Measurements from ENCODE around the gene SPATA9. TPM values are rescaled to one million over a fixed set of nuclear protein-coding genes. Genes with fewer than 3 reads are reported as not detected.
"Not testable (repeated sequence)": the region's sequence is repeated elsewhere in the genome, so short reads cannot be mapped to it uniquely, and the experiment has no call there.

Gene SPATA9
- total and polyA plus RNA-seq, 2 of the 13 experiments (the other 11 are each of a cell fraction or from before 2014, with no cell fraction given) = not detected

DNA sequence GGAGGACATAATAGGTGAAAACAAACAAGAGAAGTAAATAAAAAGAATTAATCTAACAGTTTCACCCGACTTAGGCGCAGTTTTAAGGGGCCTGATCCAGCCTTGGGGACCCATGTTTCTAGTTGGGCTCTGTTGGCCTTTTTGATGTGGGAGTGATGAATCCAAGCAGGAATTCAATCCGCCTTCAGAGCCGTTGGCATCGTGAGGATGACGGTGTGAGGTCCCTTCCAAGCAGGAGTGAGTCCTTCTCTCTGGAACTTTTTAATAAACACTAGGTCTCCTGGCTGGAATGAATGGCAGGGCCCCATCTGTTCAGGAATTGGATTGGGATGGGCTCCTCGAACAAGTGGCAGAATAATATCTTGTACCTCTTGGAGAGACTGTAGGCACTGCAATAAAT lies 26.1 kb upstream of the SPATA9 start:
- no peak for TF ChIP-seq HMG20A (CRISPR knock-in tag; IDR thresholded peaks at IDR 0.05; ENCODE audit: borderline replicate concordance)
- TF ChIP-seq CHD2 (IDR thresholded peaks at IDR 0.05; ENCODE audit: low read depth, low read length) = no peak
- TF ChIP-seq, protein P1, sequence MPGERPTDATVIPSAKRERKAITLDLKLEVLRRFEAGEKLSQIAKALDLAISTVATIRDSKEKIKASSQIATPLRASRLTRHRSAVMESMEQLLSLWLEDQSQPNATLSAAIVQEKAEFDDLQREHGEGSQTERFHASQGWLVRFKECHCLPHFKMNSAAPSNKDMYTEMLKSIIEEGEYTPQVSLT (CRISPR knock-in tag; IDR thresholded peaks at IDR 0.05; ENCODE audit: borderline replicate concordance, low read depth) = no peak
- TF ChIP-seq, protein P2, sequence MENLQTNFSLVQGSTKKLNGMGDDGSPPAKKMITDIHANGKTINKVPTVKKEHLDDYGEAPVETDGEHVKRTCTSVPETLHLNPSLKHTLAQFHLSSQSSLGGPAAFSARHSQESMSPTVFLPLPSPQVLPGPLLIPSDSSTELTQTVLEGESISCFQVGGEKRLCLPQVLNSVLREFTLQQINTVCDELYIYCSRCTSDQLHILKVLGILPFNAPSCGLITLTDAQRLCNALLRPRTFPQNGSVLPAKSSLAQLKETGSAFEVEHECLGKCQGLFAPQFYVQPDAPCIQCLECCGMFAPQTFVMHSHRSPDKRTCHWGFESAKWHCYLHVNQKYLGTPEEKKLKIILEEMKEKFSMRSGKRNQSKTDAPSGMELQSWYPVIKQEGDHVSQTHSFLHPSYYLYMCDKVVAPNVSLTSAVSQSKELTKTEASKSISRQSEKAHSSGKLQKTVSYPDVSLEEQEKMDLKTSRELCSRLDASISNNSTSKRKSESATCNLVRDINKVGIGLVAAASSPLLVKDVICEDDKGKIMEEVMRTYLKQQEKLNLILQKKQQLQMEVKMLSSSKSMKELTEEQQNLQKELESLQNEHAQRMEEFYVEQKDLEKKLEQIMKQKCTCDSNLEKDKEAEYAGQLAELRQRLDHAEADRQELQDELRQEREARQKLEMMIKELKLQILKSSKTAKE (CRISPR knock-in tag; IDR thresholded peaks at IDR 0.05; ENCODE audit: borderline replicate concordance) = no peak
- CTCF ChIA-PET (ENCODE audit: low intra/inter-chr PET ratio, low total read pairs) = no interaction called here
- WGBS (ENCODE audit: low lambda C conversion rate) = 50% methylated on average over 4 of the region's 7 CpGs

DNA sequence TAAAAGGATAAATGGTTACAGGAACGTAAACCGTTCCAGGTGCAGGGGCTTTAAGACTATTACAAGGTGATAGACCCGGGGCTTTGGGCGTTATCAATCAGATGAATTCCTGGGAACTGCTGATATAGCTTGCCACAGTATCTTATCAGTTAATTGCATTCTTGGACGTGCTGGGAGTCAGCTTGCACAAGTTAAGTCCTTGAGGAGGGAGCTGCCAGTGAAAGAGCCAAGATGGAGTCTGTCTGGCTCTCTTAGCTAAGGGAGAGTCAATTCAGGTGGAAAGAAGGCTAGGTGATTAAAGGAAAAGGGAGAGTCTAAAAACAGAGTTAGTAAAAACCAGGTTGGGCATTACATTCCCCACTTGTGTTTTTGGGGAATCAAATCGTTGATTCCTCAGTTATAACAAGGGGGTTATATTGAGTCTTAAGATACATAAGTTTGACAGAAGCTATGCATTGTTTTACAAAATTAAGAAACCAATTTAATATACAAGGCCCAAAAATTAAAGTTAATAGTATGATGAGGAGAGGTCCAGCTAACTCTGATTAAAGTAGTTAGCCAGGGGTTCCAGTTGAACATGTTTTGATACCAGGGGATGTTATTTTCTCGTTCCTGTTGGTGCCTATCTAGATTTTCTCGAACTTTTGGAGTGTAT lies 24.9 kb upstream of the SPATA9 start:
- H3K9ac ChIP-seq (ENCODE audit: insufficient read depth, low read depth, low read length); H3K36me3 ChIP-seq (replicated peaks in 1 of 2; ENCODE audit: control insufficient read depth in 1 of 2, insufficient read depth in 2 of 2, low read length in 2 of 2); in situ Hi-C loops (cut with HindIII; ENCODE audit: extremely low pct_ligation_motif_present, low pct_unique_long_range_greater_than_20kb); H3K9me3 ChIP-seq (ENCODE audit: low read length); CTCF ChIA-PET (ENCODE audit: low intra/inter-chr PET ratio, low total read pairs); ATAC-seq; H4K20me1 ChIP-seq (ENCODE audit: insufficient read depth, low read length); H3K27ac ChIP-seq (ENCODE audit: extremely low read length, insufficient read depth, low read length); H3K4me2 ChIP-seq (ENCODE audit: low read depth, low read length); DNase-seq (ENCODE audit: low spot score); H3K79me2 ChIP-seq (ENCODE audit: insufficient read depth, low read length); FAIRE-seq; POLR2A ChIA-PET; H3K27me3 ChIP-seq (ENCODE audit: control insufficient read depth in 1 of 2, insufficient read depth in 2 of 2, low read length in 2 of 2); H2AFZ ChIP-seq (ENCODE audit: low read length); intact Hi-C loops (cut with micrococcal nuclease; ENCODE audit: unreplicated experiment); H3K4me3 ChIP-seq (replicated peaks in 1 of 3; ENCODE audit: insufficient read depth in 1 of 3, low read depth in 2 of 3, low read length in 3 of 3); BruUV-seq (replicated peaks): not testable (repeated sequence)
- peaks cover 16% of the 10 kb centered on the region for H3K4me1 ChIP-seq (ENCODE audit: insufficient read depth, low read length)
- 37% methylated on average over 8 of the region's 8 CpGs for WGBS (ENCODE audit: low lambda C conversion rate)

More for the DNA sequence above, 26.1 kb upstream of the SPATA9 start:
- no peak overlapping the region for H3K9ac ChIP-seq (ENCODE audit: insufficient read depth, low read depth, low read length)
- H4K20me1 ChIP-seq (ENCODE audit: insufficient read depth, low read length) = no peaks in the 10 kb centered on the region
- DNase-seq (ENCODE audit: low spot score) = no peak
- no peak overlapping the region for H3K27ac ChIP-seq (ENCODE audit: extremely low read length, insufficient read depth, low read length)
- H3K9me3 ChIP-seq (ENCODE audit: low read length) = no peaks in the 10 kb centered on the region
- no peak overlapping the region for H3K4me2 ChIP-seq (ENCODE audit: low read depth, low read length)
- H3K79me2 ChIP-seq (ENCODE audit: insufficient read depth, low read length) = no peaks in the 10 kb centered on the region
- peaks cover 16% of the 10 kb centered on the region for H3K4me1 ChIP-seq (ENCODE audit: insufficient read depth, low read length)
- FAIRE-seq = no peak
- POLR2A ChIA-PET = no interaction called here
- no peak for ATAC-seq
- no peak overlapping the region for H3K4me3 ChIP-seq (replicated peaks in 1 of 3; ENCODE audit: insufficient read depth in 1 of 3, low read depth in 2 of 3, low read length in 3 of 3)
- no peaks in the 10 kb centered on the region for H3K27me3 ChIP-seq (ENCODE audit: control insufficient read depth in 1 of 2, insufficient read depth in 2 of 2, low read length in 2 of 2)
- no peak overlapping the region for H2AFZ ChIP-seq (ENCODE audit: low read length)
- intact Hi-C loops (cut with micrococcal nuclease; ENCODE audit: unreplicated experiment) (no loop called here), in situ Hi-C loops (cut with HindIII; ENCODE audit: extremely low pct_ligation_motif_present, low pct_unique_long_range_greater_than_20kb) (no loop called here)
- no peaks in the 10 kb centered on the region for H3K36me3 ChIP-seq (replicated peaks in 1 of 2; ENCODE audit: control insufficient read depth in 1 of 2, insufficient read depth in 2 of 2, low read length in 2 of 2)
- no TSS peak for BruUV-seq (replicated peaks)
